HEK293T (cell line): ENCODE results near the gene IFNA13.

Source experiments
- ARNT ChIP-seq: fragments of 450-650 bp; IDR thresholded peaks from 2 replicates; pipeline ENCODE4 v1.6.1; 2017; ENCODE audit warnings: mild to moderate bottlenecking
- ELF4 ChIP-seq: fragments of 450-650 bp; IDR thresholded peaks from 2 replicates; pipeline ENCODE4 v1.6.1; 2017; ENCODE audit warnings: antibody characterized with exemption
- FOXA1 ChIP-seq: fragments of 450-650 bp; IDR thresholded peaks from 2 replicates; pipeline ENCODE4 v1.6.1; 2016; ENCODE audit warnings: mild to moderate bottlenecking
- FOXK2 ChIP-seq: fragments of 450-650 bp; IDR thresholded peaks from 2 replicates; pipeline ENCODE4 v1.6.1; 2016; ENCODE audit warnings: mild to moderate bottlenecking
- FOXM1 ChIP-seq: fragments of 450-650 bp; IDR thresholded peaks from 2 replicates; pipeline ENCODE4 v1.6.1; 2017; ENCODE audit warnings: mild to moderate bottlenecking, borderline replicate concordance
- NFRKB ChIP-seq: fragments of 450-650 bp; IDR thresholded peaks from 2 replicates; pipeline ENCODE4 v1.6.1; 2016; ENCODE audit warnings: mild to moderate bottlenecking, moderate library complexity
- SP1 ChIP-seq: fragments of 450-650 bp; IDR thresholded peaks from 2 replicates; pipeline ENCODE4 v1.6.1; 2017
- SUZ12 ChIP-seq: fragments of 450-650 bp; IDR thresholded peaks from 2 replicates; pipeline ENCODE4 v1.6.1; 2016; ENCODE audit warnings: mild to moderate bottlenecking
- TARDBP ChIP-seq: fragments of 450-650 bp; IDR thresholded peaks from 2 replicates; pipeline ENCODE4 v1.6.1; 2016
- ZNF384 ChIP-seq: fragments of 450-650 bp; IDR thresholded peaks from 2 replicates; pipeline ENCODE4 v1.6.1; 2016

DNA sequence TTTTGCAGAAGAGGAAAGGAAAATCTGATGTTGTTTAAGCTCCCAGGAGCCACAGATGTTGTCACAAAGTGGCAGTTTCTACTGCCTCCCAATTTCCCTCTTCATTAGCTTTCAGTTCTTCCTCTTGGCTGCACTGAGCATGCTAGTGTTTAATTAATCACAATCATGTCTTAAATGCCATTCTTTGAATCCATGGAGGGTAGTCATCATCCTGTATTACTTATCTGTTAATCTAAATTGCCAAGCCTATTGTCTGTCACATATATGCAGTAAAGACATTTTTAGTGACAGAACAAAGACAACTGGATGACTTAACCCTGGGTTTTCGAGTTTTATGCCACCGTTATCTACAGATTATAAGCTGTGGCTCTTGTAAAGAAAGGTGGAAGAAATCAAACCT, 47.4 kb downstream of the IFNA13 start:
- TF ChIP-seq SP1 (no peak), FOXA1 (no peak), ELF4 (no peak), TARDBP (no peak), FOXK2 (no peak), SUZ12 (no peak), NFRKB (no peak), ZNF384 (no peak), FOXM1 (no peak), ARNT (no peak)
